Measurements from ENCODE around the gene MEX3D.

- TF ChIP-seq CREB5 (CRISPR knock-in tag; IDR thresholded peaks at IDR 0.05; ENCODE audit: low read depth) (no peak), OSR1 (CRISPR knock-in tag; IDR thresholded peaks at IDR 0.05) (no peak), PPARA (CRISPR knock-in tag; IDR thresholded peaks at IDR 0.05; ENCODE audit: borderline replicate concordance) (no peak), TSHZ2 (CRISPR knock-in tag; IDR thresholded peaks at IDR 0.05) (no peak), TOX (CRISPR knock-in tag; IDR thresholded peaks at IDR 0.05; ENCODE audit: borderline replicate concordance) (no peak), ZFP3 (CRISPR knock-in tag; IDR thresholded peaks at IDR 0.05) (no peak), RARB (CRISPR knock-in tag; IDR thresholded peaks at IDR 0.05) (no peak), PATZ1 (CRISPR knock-in tag; IDR thresholded peaks at IDR 0.05; ENCODE audit: borderline replicate concordance) (no peak), ZFP30 (CRISPR knock-in tag; IDR thresholded peaks at IDR 0.05) (no peak)
These were observed 33.5 kb upstream of the MEX3D start for GRCh38 chr19:1601613-1602064.
